22Rv1 (cell line): ENCODE measurements around the gene TACR2.

Experiments
- CTCF ChIP-seq: fragments of 450-650 bp; IDR thresholded peaks from 2 replicates; pipeline ENCODE4 v1.5.1; 2017; ENCODE audit warnings: mild to moderate bottlenecking
- ZFX ChIP-seq: fragments of 450-650 bp; IDR thresholded peaks from 2 replicates; pipeline ENCODE4 v1.6.1; 2017; ENCODE audit warnings: antibody characterized with exemption, borderline replicate concordance

- TF ChIP-seq CTCF = no peak
- TF ChIP-seq ZFX = no peak
Observed at GRCh38 chr10:69459101-69459790, 42.5 kb upstream of the TACR2 start.
